NB4 (cell line): ENCODE results near the gene INTS1.
"Not testable (repeated sequence)": the region's sequence is repeated elsewhere in the genome, so short reads cannot be mapped to it uniquely, and the experiment has no call there.

Experiments used
- DNase-seq: peaks from one replicate; pipeline ENCODE4 v3.0.0; 2010; ENCODE audit warnings: low read depth
- H3K4me3 ChIP-seq: one replicate; pipeline ENCODE4 v1.5.1; 2011; ENCODE audit warnings: mild to moderate bottlenecking, low read depth, low read length, moderate library complexity
- MYC ChIP-seq: IDR thresholded peaks from 2 replicates; pipeline ENCODE4 v1.6.1; 2011; ENCODE audit warnings: low read depth, low read length
- POLR2A ChIP-seq: IDR thresholded peaks from 2 replicates; pipeline ENCODE4 v1.6.1; 2011; ENCODE audit warnings: mild to moderate bottlenecking; ENCODE audit not compliant: insufficient read length; ENCODE audit errors: extremely low read depth
- TF ChIP-seq, protein P1 (sequence below): IDR thresholded peaks from one replicate; pipeline ENCODE4 v1.5.1; 2012; ENCODE audit warnings: low read depth, low read length
- TF ChIP-seq, protein P2 (sequence below): IDR thresholded peaks from 2 replicates; pipeline ENCODE4 v1.6.1; 2011; ENCODE audit warnings: low read depth, low read length

INTS1 gene

DNA sequence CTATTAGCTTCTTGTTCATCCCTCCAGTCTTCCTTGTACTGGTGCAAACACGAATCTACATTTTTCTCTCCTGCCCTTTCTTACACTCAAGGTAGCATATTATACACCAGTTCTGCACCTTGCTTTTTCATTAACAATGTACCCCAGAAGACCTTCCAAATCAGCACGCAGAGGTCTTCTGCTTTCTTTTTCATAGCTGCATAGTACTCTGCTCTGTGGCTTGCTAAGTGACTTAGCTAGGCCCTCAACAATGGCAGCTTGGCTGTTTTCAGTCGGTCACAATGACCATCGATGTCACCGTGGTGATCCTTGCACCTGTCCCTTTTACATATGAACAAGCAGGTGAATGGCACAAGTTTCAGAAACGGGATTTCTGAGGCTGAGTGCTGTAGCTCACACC is 21.2 kb upstream of the INTS1 start:
- TF ChIP-seq, protein P1, sequence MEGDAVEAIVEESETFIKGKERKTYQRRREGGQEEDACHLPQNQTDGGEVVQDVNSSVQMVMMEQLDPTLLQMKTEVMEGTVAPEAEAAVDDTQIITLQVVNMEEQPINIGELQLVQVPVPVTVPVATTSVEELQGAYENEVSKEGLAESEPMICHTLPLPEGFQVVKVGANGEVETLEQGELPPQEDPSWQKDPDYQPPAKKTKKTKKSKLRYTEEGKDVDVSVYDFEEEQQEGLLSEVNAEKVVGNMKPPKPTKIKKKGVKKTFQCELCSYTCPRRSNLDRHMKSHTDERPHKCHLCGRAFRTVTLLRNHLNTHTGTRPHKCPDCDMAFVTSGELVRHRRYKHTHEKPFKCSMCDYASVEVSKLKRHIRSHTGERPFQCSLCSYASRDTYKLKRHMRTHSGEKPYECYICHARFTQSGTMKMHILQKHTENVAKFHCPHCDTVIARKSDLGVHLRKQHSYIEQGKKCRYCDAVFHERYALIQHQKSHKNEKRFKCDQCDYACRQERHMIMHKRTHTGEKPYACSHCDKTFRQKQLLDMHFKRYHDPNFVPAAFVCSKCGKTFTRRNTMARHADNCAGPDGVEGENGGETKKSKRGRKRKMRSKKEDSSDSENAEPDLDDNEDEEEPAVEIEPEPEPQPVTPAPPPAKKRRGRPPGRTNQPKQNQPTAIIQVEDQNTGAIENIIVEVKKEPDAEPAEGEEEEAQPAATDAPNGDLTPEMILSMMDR, result no peak
- TF ChIP-seq MYC (no peak), POLR2A (no peak)
- TF ChIP-seq, protein P2, sequence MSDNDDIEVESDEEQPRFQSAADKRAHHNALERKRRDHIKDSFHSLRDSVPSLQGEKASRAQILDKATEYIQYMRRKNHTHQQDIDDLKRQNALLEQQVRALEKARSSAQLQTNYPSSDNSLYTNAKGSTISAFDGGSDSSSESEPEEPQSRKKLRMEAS, result no peak
- H3K4me3 ChIP-seq, result no peak overlapping the region
- DNase-seq, result no peak

- TF ChIP-seq, protein P2, result no peak
- no peak for TF ChIP-seq POLR2A
- TF ChIP-seq, protein P1, result no peak
- no peak for TF ChIP-seq MYC
- no peak for DNase-seq
- H3K4me3 ChIP-seq, result no peak overlapping the region
These were observed 19.7 kb upstream of the INTS1 start for GRCh38 chr7:1523844-1524243.

- TF ChIP-seq MYC, result no peak
- TF ChIP-seq, protein P2, result no peak
- TF ChIP-seq POLR2A, result no peak
- TF ChIP-seq, protein P1, result no peak
- no peak for DNase-seq
- no peak overlapping the region for H3K4me3 ChIP-seq
These were observed 19.0 kb upstream of the INTS1 start for GRCh38 chr7:1523208-1523607.

- TF ChIP-seq MYC, result no peak
- TF ChIP-seq, protein P2, result no peak
- no peak for TF ChIP-seq POLR2A
- TF ChIP-seq, protein P1, result no peak
- DNase-seq, result no peak
These were observed 17.3 kb upstream of the INTS1 start for GRCh38 chr7:1521456-1521855.

DNA sequence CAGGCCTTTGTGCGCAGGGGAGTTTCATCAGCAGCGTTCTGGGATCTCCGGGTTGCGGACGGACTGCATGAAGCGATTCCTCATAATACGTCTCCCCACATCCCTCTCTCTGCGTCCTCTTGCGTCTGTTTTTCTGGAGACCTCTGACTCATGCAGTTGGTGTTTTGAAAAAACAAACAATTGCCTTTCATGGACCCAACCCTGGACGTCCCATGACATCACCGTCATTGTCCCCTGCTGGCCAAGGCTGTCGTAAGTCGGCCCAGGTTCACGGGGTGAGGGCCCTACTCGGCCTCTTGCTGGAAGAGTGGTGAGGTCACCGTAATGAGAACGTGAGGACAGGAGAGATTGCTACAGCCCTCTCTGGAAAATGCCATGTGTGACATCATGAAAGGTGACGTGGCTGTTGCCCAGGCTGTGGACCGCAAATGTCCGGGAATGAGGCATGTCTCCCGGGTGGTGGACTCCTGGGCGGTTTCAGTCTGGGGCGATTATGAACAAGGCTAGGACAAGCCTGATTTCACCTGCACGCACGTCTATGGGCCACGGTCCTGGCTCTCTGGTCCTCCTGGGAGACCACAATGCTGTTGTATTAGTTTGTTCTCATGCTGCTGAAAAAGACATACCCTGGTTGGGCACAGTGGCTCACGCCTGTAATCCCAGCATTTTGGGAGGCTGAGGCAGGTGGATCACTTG is 16.5 kb upstream of the INTS1 start:
- TF ChIP-seq POLR2A (no peak), MYC (no peak)
- TF ChIP-seq, protein P2, result no peak
- TF ChIP-seq, protein P1, result no peak
- no peak overlapping the region for H3K4me3 ChIP-seq
- no peak for DNase-seq

More at GRCh38 chr7:1521456-1521855, 17.3 kb upstream of the INTS1 start:
- no peak overlapping the region for H3K4me3 ChIP-seq

DNA sequence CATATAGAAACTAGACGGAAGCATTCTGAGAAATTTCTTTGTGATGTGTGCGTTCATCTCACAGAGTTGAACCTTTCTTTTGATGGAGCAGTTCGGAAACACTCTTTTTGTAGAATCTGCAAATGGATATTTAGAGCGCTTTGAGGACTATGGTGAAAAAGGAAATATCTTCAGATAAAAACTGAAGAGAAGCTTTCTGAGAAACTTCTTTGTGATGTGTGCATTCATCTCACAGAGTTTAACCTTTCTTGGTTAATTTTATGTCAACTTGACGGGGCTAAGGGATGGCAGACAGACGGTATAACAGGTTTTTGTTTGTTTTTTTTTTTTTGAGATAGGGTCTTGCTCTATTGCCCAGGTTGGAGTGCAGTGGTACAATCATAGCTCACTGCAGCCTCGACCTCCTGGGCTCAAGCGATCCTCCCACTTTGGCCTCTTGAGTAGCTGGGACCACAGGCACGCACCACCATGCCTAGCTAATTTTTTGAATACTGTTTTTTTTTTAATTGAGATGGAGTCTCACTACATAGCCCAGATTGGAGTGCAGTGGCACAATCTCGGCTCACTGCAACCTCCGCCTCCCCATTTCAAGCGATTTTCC is 15.2 kb upstream of the INTS1 start:
- H3K4me3 ChIP-seq, result not testable (repeated sequence)

More for the DNA sequence above, 15.2 kb upstream of the INTS1 start:
- DNase-seq, result not testable (repeated sequence)
